H7 (cell line): ENCODE data around the gene MGAT4B. TPM values are rescaled to one million over a fixed set of nuclear protein-coding genes. Genes with fewer than 3 reads are reported as not detected.
A peak's percentile ranks its signal among the peaks of the same experiment; 100 is the strongest.
"Not testable (repeated sequence)": the region's sequence is repeated elsewhere in the genome, so short reads cannot be mapped to it uniquely, and the experiment has no call there.

Experiments
- DNase-seq: peaks from one replicate; pipeline ENCODE4 v3.0.0; 2012
- H3K27me3 ChIP-seq: 2 replicates; pipeline ENCODE4 v1.6.0; 2011; ENCODE audit warnings: mild to moderate bottlenecking, low read length; ENCODE audit not compliant: control insufficient read depth, insufficient read depth
- H3K36me3 ChIP-seq: replicated peaks from 2 replicates; pipeline ENCODE4 v1.5.1; 2011; ENCODE audit warnings: low read length; ENCODE audit not compliant: control insufficient read depth, insufficient read depth
- H3K4me3 ChIP-seq: 2 replicates; pipeline ENCODE4 v1.5.1; 2011; ENCODE audit warnings: low read depth, mild to moderate bottlenecking, control low read depth, low read length, moderate library complexity; ENCODE audit not compliant: insufficient read depth
- total RNA-seq: library from RNA; depleted of rRNA; stranded (reverse); fragments of >200 nt; shearing (Covaris generic); gene quantifications from 2 replicates; pipeline ENCODE4 v1.2.3, GENCODE V29; 2014

Gene MGAT4B
- total RNA-seq, 1 experiment from 2014 or later, result 131 TPM

GRCh38 chr5:179796877-179797608, 9.6 kb downstream of the MGAT4B start:
- Histone ChIP-seq H3K36me3 (peaks cover 16% of the 10 kb centered on the region), H3K4me3 (peak overlapping the region; percentile 84; the same call in 1 of the 2 replicates), H3K27me3 (no peaks in the 10 kb centered on the region)
- peak; percentile 54 for DNase-seq

DNA sequence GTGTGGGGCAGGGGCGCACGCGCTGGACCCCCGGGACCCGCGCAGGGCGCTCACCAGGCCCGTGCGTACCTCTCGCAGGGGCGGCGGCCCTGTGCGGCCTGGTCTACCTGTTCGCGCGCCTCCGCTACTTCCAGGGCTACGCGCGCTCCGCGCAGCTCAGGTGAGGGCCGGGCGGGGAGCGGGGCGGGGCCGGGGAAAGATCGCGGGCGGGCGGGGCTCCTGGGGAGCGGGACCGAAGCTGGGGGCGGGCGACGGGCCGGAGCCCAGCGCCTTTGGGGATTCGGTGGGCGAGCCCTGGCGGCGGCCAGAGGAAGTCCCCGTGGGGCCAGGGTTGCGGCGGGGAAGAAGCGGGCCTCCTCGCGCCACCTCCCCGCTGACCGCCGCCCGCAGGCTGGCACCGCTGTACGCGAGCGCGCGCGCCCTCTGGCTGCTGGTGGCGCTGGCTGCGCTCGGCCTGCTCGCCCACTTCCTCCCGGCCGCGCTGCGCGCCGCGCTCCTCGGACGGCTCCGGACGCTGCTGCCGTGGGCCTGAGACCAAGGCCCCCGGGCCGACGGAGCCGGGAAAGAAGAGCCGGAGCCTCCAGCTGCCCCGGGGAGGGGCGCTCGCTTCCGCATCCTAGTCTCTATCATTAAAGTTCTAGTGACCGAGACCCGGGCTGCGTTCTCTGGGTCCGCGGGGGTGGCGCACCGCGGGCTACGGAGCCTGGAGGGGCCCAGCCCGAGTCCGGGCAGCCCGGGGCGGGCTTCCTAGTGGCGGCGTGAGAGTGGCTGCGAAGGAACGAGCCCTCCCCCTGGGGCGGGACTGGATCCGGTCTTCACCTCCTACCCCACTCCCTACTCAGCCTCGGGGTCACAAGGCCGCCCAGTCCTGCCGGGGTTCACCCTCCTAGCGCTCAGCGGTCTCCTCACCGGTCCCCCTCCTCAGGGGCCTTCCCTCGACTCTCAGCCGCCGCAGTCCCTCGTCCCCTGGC, 10.5 kb downstream of the MGAT4B start:
- H3K4me3 ChIP-seq, result peak overlapping the region; percentile 84
- peak; percentile 96 for DNase-seq
- H3K36me3 ChIP-seq, result peaks cover 16% of the 10 kb centered on the region
- H3K27me3 ChIP-seq, result no peaks in the 10 kb centered on the region

DNA sequence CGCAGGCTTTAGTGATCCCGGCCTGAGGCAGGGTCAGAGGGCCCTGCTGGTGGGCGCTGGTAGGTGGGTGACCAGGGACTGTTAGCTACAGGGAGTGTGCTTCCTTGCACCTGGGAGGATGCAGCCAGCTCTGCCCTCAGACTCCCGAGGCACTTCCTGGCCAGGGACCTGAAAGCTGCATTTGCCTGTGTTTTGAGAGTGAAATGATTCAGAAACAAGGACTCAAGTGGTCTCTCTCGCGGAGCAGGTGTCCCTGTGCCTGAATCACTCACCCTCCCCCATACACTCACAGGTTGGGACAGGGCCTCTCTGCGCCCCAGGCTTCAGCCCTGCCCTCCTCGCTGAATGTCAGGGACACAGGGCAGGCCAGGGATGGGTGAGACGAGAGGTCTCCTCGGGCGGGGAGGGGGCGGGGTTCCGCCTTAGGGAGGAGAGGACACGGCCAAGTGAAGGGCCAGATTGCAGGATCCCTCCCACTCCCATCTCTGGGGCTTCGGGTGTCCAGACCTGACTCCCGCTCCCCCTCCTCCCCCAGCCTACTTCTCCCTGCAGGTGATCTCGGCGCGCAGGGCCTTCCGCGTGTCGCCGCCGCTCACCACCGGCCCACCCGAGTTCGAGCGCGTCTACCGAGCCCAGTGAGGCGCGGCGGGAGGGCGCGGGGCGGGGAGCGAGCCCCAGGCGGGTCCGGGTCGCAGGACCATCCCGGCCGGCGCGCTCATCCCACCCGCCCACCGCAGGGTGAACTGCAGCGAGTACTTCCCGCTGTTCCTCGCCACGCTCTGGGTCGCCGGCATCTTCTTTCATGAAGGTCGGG, 11.4 kb downstream of the MGAT4B start:
- peaks cover 16% of the 10 kb centered on the region for H3K36me3 ChIP-seq
- peak overlapping the region; percentile 84 for H3K4me3 ChIP-seq
- peak; percentile 91 for DNase-seq
- no peaks in the 10 kb centered on the region for H3K27me3 ChIP-seq

DNA sequence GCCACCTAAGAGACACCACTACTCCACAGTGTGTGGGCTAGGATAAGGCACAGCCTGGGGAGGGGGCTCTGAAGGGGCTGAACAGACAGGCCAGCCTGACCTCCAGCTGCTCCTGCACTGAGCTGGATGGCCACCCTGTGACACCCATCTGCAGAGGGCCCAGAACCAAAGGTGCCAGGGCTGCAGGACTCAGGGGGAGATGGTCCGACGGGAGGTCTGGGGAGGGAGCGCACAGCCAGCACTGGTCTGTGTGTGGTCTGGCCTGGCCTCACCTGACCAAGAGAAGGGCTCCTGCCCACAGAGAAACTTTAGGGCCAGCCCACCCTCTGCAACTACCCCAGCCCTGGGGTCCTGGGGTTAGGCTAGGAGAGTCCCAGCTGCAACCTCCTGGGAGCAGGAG, 12.1 kb downstream of the MGAT4B start:
- H3K27me3 ChIP-seq, result no peaks in the 10 kb centered on the region
- no peak overlapping the region for H3K4me3 ChIP-seq
- DNase-seq, result no peak
- H3K36me3 ChIP-seq, result peaks cover 14% of the 10 kb centered on the region

DNA sequence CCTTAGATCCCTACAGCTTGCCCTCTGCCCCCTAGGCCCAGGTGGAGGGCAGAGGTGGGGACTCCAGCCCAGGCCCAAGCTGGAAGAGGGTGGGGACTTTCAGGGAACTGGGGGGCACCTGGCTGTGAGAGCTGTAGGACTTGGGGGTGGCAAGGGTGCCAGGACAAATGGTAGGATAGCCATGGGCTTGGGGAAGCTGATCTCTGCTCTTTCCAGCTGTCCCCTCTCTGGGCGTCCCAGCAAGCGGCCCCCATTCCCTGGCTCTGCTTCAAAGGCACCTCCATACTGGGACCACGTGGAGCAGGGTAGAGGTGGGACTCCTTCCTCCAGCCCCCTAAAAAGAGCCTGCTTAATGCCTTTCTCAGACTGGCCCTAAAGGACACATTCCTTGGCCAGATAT, 12.5 kb downstream of the MGAT4B start:
- H3K27me3 ChIP-seq, result no peaks in the 10 kb centered on the region
- H3K36me3 ChIP-seq, result peaks cover 11% of the 10 kb centered on the region
- DNase-seq, result peak; percentile 42
- no peak overlapping the region for H3K4me3 ChIP-seq

DNA sequence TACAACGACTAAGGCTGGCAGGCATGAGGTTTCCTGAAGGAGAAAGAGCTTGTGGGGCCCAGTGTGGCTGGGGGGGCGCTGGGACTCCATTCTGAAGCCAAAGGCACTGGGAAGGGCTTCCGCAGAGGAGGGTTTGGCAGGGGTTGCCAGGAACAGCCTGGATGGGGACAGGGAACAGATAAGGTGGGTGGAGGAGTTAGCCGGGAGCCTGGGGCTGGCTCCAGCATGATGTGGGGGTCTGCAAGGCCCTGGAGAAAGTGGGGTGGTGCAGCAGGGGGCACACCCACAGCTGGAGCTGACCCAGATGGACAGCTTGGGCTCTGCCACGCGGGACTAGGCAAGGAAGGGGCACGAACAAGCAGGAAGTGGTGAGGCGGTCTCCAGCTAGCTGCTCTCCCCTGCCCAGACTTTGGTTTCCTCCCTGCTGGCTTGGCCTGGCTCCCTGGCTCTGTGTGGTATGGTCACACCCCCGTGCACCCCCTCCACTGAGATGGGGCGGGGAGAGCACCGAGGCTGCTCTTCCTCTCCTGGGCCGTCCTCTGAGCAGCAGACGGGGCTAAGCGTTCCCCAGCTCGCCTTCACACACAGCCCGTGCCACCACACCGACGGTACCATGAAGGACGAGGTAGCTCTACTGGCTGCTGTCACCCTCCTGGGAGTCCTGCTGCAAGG, 13.1 kb downstream of the MGAT4B start, which contains the start of gene LTC4S:
TSS of gene LTC4S (plus strand) at position 519 of the 672 bp plus-strand sequence. CDS start at position 614, 95 bp downstream.
- peaks cover 6% of the 10 kb centered on the region for H3K36me3 ChIP-seq
- peak; percentile 61 for DNase-seq
- no peaks in the 10 kb centered on the region for H3K27me3 ChIP-seq
- no peak within 1 kb of the TSS for H3K4me3 ChIP-seq

GRCh38 chr5:179792612-179793467, 13.8 kb downstream of the MGAT4B start:
- peaks cover 3% of the 10 kb centered on the region for H3K36me3 ChIP-seq
- H3K27me3 ChIP-seq, result no peaks in the 10 kb centered on the region
- H3K4me3 ChIP-seq, result no peak overlapping the region
- DNase-seq, result peak; percentile 61

GRCh38 chr5:179791881-179792611, 14.6 kb downstream of the MGAT4B start:
- peaks cover under 1% of the 10 kb centered on the region; the same call in 1 of the 2 replicates for H3K36me3 ChIP-seq
- H3K4me3 ChIP-seq, result no peak overlapping the region
- H3K27me3 ChIP-seq, result no peaks in the 10 kb centered on the region
- DNase-seq, result peak; percentile 56

- not testable (repeated sequence) for H3K4me3 ChIP-seq, H3K36me3 ChIP-seq, H3K27me3 ChIP-seq, DNase-seq
Observed at GRCh38 chr5:179789278-179789677, 17.4 kb downstream of the MGAT4B start.

DNA sequence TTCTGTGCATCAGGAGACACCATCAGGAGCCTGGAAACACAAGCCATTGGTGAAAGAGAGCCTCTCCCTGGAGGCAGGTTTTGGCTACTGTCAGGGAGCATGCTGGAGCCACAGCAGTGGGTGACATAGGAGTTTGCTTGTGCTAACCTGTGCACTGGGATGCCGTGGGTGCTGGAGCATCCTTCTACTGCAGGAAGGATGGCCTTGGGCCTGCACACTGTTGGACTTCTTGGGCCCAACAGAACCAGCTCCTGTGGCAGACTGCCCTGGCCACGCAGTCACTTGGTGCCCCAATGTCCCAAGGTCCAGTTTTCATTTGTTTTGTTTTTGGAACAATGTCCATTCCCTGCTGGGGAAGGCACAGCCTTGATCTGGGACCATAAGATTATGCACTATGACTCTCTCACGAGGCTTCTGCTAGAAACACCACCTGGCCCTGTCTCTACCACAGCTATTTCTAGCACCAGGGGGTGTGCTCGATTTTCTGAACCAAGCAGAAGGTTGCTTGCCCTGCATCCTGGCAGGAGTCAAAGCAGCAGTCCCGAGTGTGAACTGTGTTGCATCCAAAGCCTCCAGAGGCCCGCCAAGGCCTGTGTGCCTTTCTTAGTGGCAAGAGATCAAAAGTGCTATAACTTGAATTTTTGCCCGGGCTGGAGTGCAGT, 18.3 kb downstream of the MGAT4B start:
- DNase-seq, result no peak
- H3K36me3 ChIP-seq, result no peaks in the 10 kb centered on the region; the same call in 1 of the 2 replicates
- H3K4me3 ChIP-seq, result no peak overlapping the region
- H3K27me3 ChIP-seq, result no peaks in the 10 kb centered on the region

- no peaks in the 10 kb centered on the region for H3K27me3 ChIP-seq
- DNase-seq, result peak; percentile 46
Observed at GRCh38 chr5:179786861-179787260, 19.8 kb downstream of the MGAT4B start.

GRCh38 chr5:179783128-179783527, 23.5 kb downstream of the MGAT4B start:
- Histone ChIP-seq H3K36me3 (0 out of 2 replicates have a peak, but pooled peaks cover 2% of the 10 kb centered on the region), H3K27me3 (no peaks in the 10 kb centered on the region), H3K4me3 (no peak overlapping the region)
- DNase-seq, result no peak

More at GRCh38 chr5:179786861-179787260, 19.8 kb downstream of the MGAT4B start:
- no peaks in the 10 kb centered on the region for H3K36me3 ChIP-seq
- H3K4me3 ChIP-seq, result no peak overlapping the region
